H1 (cell line): ENCODE results near the gene SORD. TPM values are rescaled to one million over a fixed set of nuclear protein-coding genes. Genes with fewer than 3 reads are reported as not detected.

Experiments used
- CTCF ChIA-PET: fragments of 300-600 bp; sonication (Branson Sonifier 250); formaldehyde crosslinking; loops from one replicate; lab custom pipeline; 2021; ENCODE audit not compliant: partially characterized antibody; lab: Charles Lee
- POLR2A ChIA-PET: fragments of 300-600 bp; sonication (Branson Sonifier 250); formaldehyde crosslinking; loops from one replicate; lab custom pipeline; 2021; ENCODE audit warnings: inconsistent platforms; ENCODE audit not compliant: partially characterized antibody; lab: Charles Lee
- DNase-seq, 2 experiments: peaks; one replicate each; pipeline versions ENCODE4 v3.0.0 to v3.0.0-alpha.2; 2010 to 2022; ENCODE audit warnings: low spot score in 2 of 2, low read depth in 1 of 2, mixed read lengths in 1 of 2
- FAIRE-seq: peaks from 2 replicates; lab custom pipeline; 2011; peaks lifted over from hg19 to GRCh38; lab: Jason Lieb, UNC
- H2AFZ ChIP-seq: 2 replicates; pipeline ENCODE4 v1.8.1; 2012; ENCODE audit warnings: low read length, inconsistent platforms
- H2AK5ac ChIP-seq: 2 replicates; pipeline ENCODE4 v1.6.1; 2013; ENCODE audit warnings: low read depth, low read length
- H2BK120ac ChIP-seq: replicated peaks from 2 replicates; pipeline ENCODE3; 2013; ENCODE audit warnings: low read depth, low read length, inconsistent platforms
- H2BK12ac ChIP-seq: 2 replicates; pipeline ENCODE4 v1.6.1; 2013; ENCODE audit warnings: low read depth, low read length
- H2BK15ac ChIP-seq: 2 replicates; pipeline ENCODE4 v1.6.1; 2013; ENCODE audit warnings: low read length
- H2BK20ac ChIP-seq: 2 replicates; pipeline ENCODE4 v1.6.1; 2013; ENCODE audit warnings: low read length
- H2BK5ac ChIP-seq: 2 replicates; pipeline ENCODE4 v1.6.1; 2013; ENCODE audit warnings: low read depth, low read length
- H3K14ac ChIP-seq: 2 replicates; pipeline ENCODE4 v1.6.1; 2013; ENCODE audit warnings: inconsistent platforms; ENCODE audit not compliant: insufficient read length
- H3K18ac ChIP-seq: 2 replicates; pipeline ENCODE4 v1.6.1; 2013; ENCODE audit warnings: low read length; ENCODE audit errors: extremely low read depth
- H3K23ac ChIP-seq: 2 replicates; pipeline ENCODE4 v1.6.1; 2013; ENCODE audit warnings: inconsistent platforms; ENCODE audit not compliant: insufficient read length
- H3K23me2 ChIP-seq: 2 replicates; pipeline ENCODE4 v1.6.1; 2013; ENCODE audit warnings: low read depth, low read length
- H3K27ac ChIP-seq: 2 replicates; pipeline ENCODE4 v1.6.1; 2011; ENCODE audit warnings: low read depth, low read length, inconsistent platforms
- H3K27me3 ChIP-seq, 4 experiments: replicated peaks in 1 of 4; 1 replicate in 1 of 4; 2 replicates in 3 of 4; pipeline versions ENCODE4 v1.6.1 to v1.8.1; 2011 to 2013; ENCODE audit warnings: low read length in 3 of 4, mild to moderate bottlenecking in 3 of 4, inconsistent platforms in 2 of 4, mixed read lengths in 2 of 4, moderate library complexity in 1 of 4; ENCODE audit not compliant: control insufficient read depth in 3 of 4, insufficient read depth in 3 of 4; ENCODE audit errors: extremely low read depth in 1 of 4
- H3K36me3 ChIP-seq, 4 experiments: 2 replicates each; pipeline versions ENCODE4 v1.6.1 to v1.8.1; 2011 to 2013; ENCODE audit warnings: mild to moderate bottlenecking in 4 of 4, low read length in 3 of 4, moderate library complexity in 2 of 4, control low read depth in 1 of 4, inconsistent platforms in 1 of 4; ENCODE audit not compliant: insufficient read depth in 4 of 4, control insufficient read depth in 2 of 4
- H3K4ac ChIP-seq: replicated peaks from 2 replicates; pipeline ENCODE3; 2013; ENCODE audit warnings: low read length, low read depth, mixed read lengths, inconsistent platforms; ENCODE audit not compliant: insufficient read length
- H3K4me1 ChIP-seq, 4 experiments: replicated peaks in 1 of 4; 1 replicate in 1 of 4; 2 replicates in 3 of 4; pipeline versions ENCODE4 v1.6.1 to v1.8.1; 2011 to 2013; ENCODE audit warnings: low read length in 3 of 4, inconsistent platforms in 2 of 4, mixed read lengths in 1 of 4; ENCODE audit not compliant: insufficient read depth in 4 of 4, control insufficient read depth in 3 of 4
- H3K4me2 ChIP-seq, 2 experiments: 2 replicates each; pipeline versions ENCODE4 v1.6.1 to v1.8.1; 2011 to 2013; ENCODE audit warnings: low read depth in 2 of 2, low read length in 2 of 2, control low read depth in 1 of 2, inconsistent platforms in 1 of 2, mild to moderate bottlenecking in 1 of 2; ENCODE audit not compliant: insufficient read depth in 1 of 2
- H3K4me3 ChIP-seq, 4 experiments: fragments of 200-600, 300-600 bp in 1 of 4; sonication (generic), shearing (Covaris generic), sonication (Bioruptor Twin) in 1 of 4; 2 replicates each; pipeline versions ENCODE4 v1.5.1 to v1.8.1; 2011 to 2016; ENCODE audit warnings: low read length in 4 of 4, low read depth in 3 of 4, control low read depth in 2 of 4, inconsistent platforms in 2 of 4, mild to moderate bottlenecking in 2 of 4, mixed read lengths in 1 of 4, moderate library complexity in 1 of 4; ENCODE audit not compliant: insufficient read depth in 2 of 4; ENCODE audit errors: extremely low read depth in 1 of 4
- H3K56ac ChIP-seq: replicated peaks from 2 replicates; pipeline ENCODE3; 2013; ENCODE audit warnings: low read depth, mild to moderate bottlenecking, mixed read lengths, low read length, inconsistent platforms; ENCODE audit not compliant: insufficient read length
- H3K79me1 ChIP-seq: 2 replicates; pipeline ENCODE4 v1.6.1; 2013; ENCODE audit warnings: low read depth, low read length, control low read depth
- H3K79me2 ChIP-seq, 2 experiments: 2 replicates each; pipeline versions ENCODE4 v1.6.1 to v1.8.1; 2012 to 2013; ENCODE audit warnings: low read length in 2 of 2, mild to moderate bottlenecking in 2 of 2, inconsistent platforms in 1 of 2; ENCODE audit not compliant: insufficient read depth in 2 of 2, control insufficient read depth in 1 of 2
- H3K9ac ChIP-seq, 4 experiments: replicated peaks in 1 of 4; 1 replicate in 1 of 4; 2 replicates in 3 of 4; pipeline versions ENCODE4 v1.6.1 to v1.8.1; 2011 to 2013; ENCODE audit warnings: low read depth in 3 of 4, low read length in 3 of 4, control low read depth in 2 of 4, mild to moderate bottlenecking in 2 of 4, moderate library complexity in 2 of 4, inconsistent platforms in 1 of 4; ENCODE audit errors: extremely low read depth in 1 of 4
- H3K9me3 ChIP-seq, 2 experiments: 2 replicates each; pipeline versions ENCODE4 v1.6.1 to v1.8.1; 2012 to 2013; ENCODE audit warnings: mild to moderate bottlenecking in 2 of 2, moderate library complexity in 2 of 2, control low read depth in 1 of 2, inconsistent platforms in 1 of 2, low read depth in 1 of 2, low read length in 1 of 2, mixed read lengths in 1 of 2; ENCODE audit not compliant: insufficient read depth in 2 of 2
- H4K20me1 ChIP-seq, 2 experiments: replicated peaks in 1 of 2; 2 replicates each; pipeline versions ENCODE3 to v1.8.1; 2011 to 2013; ENCODE audit warnings: inconsistent platforms in 2 of 2, low read length in 2 of 2, mild to moderate bottlenecking in 1 of 2; ENCODE audit not compliant: insufficient read depth in 2 of 2, control insufficient read depth in 1 of 2
- H4K5ac ChIP-seq: 2 replicates; pipeline ENCODE4 v1.6.1; 2013; ENCODE audit warnings: low read length, low read depth, mixed read lengths, inconsistent platforms; ENCODE audit not compliant: insufficient read length
- H4K8ac ChIP-seq: 2 replicates; pipeline ENCODE4 v1.8.0; 2013; ENCODE audit warnings: mild to moderate bottlenecking, moderate library complexity, low read length, inconsistent platforms; ENCODE audit not compliant: insufficient read depth; ENCODE audit errors: extremely low read depth
- H4K91ac ChIP-seq: replicated peaks from 2 replicates; pipeline ENCODE3; 2013; ENCODE audit warnings: low read length, mixed read lengths, inconsistent platforms; ENCODE audit not compliant: insufficient read length
- E2F6 ChIP-seq: IDR thresholded peaks from 2 replicates; pipeline ENCODE4 v1.6.1; 2012; ENCODE audit warnings: inconsistent platforms
- NRF1 ChIP-seq: IDR thresholded peaks from 2 replicates; pipeline ENCODE4 v1.6.1; 2011; ENCODE audit warnings: mild to moderate bottlenecking, low read depth, low read length, improper control_type of control experiment
- RNF2 ChIP-seq: fragments of 200-900, 300-1000 bp; sonication (generic); IDR thresholded peaks from 2 replicates; pipeline ENCODE4 v1.7.1; 2016; ENCODE audit warnings: borderline replicate concordance, low read depth, mild to moderate bottlenecking, antibody characterized with exemption, low read length; ENCODE audit not compliant: poor library complexity, severe bottlenecking; ENCODE audit errors: missing control alignments
- RXRA ChIP-seq: IDR thresholded peaks from 2 replicates; pipeline ENCODE4 v1.6.1; 2011; ENCODE audit warnings: low read depth, mild to moderate bottlenecking, low read length, moderate library complexity; ENCODE audit not compliant: insufficient read depth
- TEAD4 ChIP-seq: IDR thresholded peaks from 2 replicates; pipeline ENCODE4 v1.6.1; 2012; ENCODE audit warnings: low read depth, low read length, inconsistent platforms, mixed read lengths
- WGBS, 2 experiments: shearing (Covaris generic) in 1 of 2; methylation state at CpG; one replicate each; pipeline versions ENCODE4 v1.1.6 to v1.1.7; 2013 to 2015; ENCODE audit warnings: low lambda C conversion rate in 2 of 2, mixed read lengths in 2 of 2, inconsistent platforms in 1 of 2, low coverage in 1 of 2, missing lambda C conversion rate in 1 of 2; ENCODE audit not compliant: insufficient replicate concordance in 2 of 2, insufficient coverage in 1 of 2, insufficient read length in 1 of 2; ENCODE audit errors: extremely low coverage in 1 of 2, missing lambda C conversion rate in 1 of 2; 5-methylcytosine and 5-hydroxymethylcytosine counted together
- polyA plus RNA-seq, 7 experiments: library from polyadenylated mRNA; depleted of rRNA in 3 of 7; stranded (reverse) in 5 of 7; unstranded in 2 of 7; fragments of >200 nt in 5 of 7; fragments of 200-250 nt in 2 of 7; gene quantifications; 1 replicate in 5 of 7; 2 replicates in 1 of 7; 4 replicates in 1 of 7; pipeline versions ENCODE4 v1.2.1 to v1.2.3, GENCODE V29; 2011 to 2013; ENCODE audit warnings: missing spikeins in 2 of 7, mixed read lengths in 2 of 7
- total RNA-seq: library from RNA; stranded (reverse); fragmentation: NEBNext Ultra II Directional; extraction: Animal tissue kit (Norgen Biotek cat#: 25700); gene quantifications from 2 replicates; pipeline ENCODE4 v1.2.1, GENCODE V29; 2021

Gene SORD
- total and polyA plus RNA-seq, 2 of the 8 experiments (the other 6 are each of a cell fraction or from before 2014, with no cell fraction given) = 52.6 to 75.8 TPM

GRCh38 chr15:45115312-45115820 lies 92.4 kb downstream of the SORD start:
- no peak overlapping the region for H3K9ac ChIP-seq
- no peak overlapping the region for H2AK5ac ChIP-seq
- TF ChIP-seq TEAD4 (no peak), RNF2 (no peak), NRF1 (no peak), RXRA (no peak), E2F6 (no peak)

More at GRCh38 chr15:45115312-45115820, 92.4 kb downstream of the SORD start:
- Histone ChIP-seq H2BK15ac (peak overlapping the region; percentile 88; the same call in 1 of the 2 replicates), H3K4me2 (no peak overlapping the region; a peak in 1 of 4 replicates), H3K4me1 (peaks cover 0 to 31% (median 24%) of the 10 kb centered on the region in 4 experiments; a peak in 6 of 7 replicates), H3K9me3 (no peaks in the 10 kb centered on the region; a peak in 1 of 4 replicates), H3K27me3 (peaks cover 73 to 81% (median 74%) of the 10 kb centered on the region in 4 experiments), H3K18ac (no peak overlapping the region), H3K14ac (no peak overlapping the region), H2AFZ (no peak overlapping the region), H2BK12ac (peak overlapping the region; percentile 60; the same call in 1 of the 2 replicates), H3K36me3 (peaks cover 0 to 7% (median 0%) of the 10 kb centered on the region in 4 experiments; a peak in 1 of 8 replicates), H4K5ac (no peak overlapping the region), H2BK120ac (no peak overlapping the region), H4K8ac (no peak overlapping the region), H3K4ac (no peak overlapping the region), H4K20me1 (peaks cover 21 to 44% of the 10 kb centered on the region in 2 experiments), H3K56ac (no peak overlapping the region), H4K91ac (no peak overlapping the region), H3K23ac (no peak overlapping the region), H2BK5ac (no peak overlapping the region), H3K23me2 (peaks cover 6% of the 10 kb centered on the region; the same call in 1 of the 2 replicates), H3K27ac (no peak overlapping the region), H2BK20ac (peak overlapping the region; percentile 32; the same call in 1 of the 2 replicates), H3K4me3 (no peak overlapping the region), H3K79me2 (no peaks in the 10 kb centered on the region), H3K79me1 (no peaks in the 10 kb centered on the region)
- CTCF ChIA-PET = interaction anchor here (1.0 to 5.5 kb wide), 7 partner anchors 10 to 261 kb away, joined by 3 to 45 read pairs (median 4); partner anchors contain the start of genes DUOX1 and DUOXA1
- WGBS, 2 experiments = 27% methylated on average over 7 of the region's 7 CpGs; no CpG with 5 or more reads in 1 of the 2 experiments
- POLR2A ChIA-PET = interaction anchor here (1.3 kb wide), 1 partner anchor 50 kb away, joined by 3 read pairs; no protein-coding TSS in a partner anchor
- DNase-seq = no peak
- FAIRE-seq = no peak
